ENCODE results near the gene SEPTIN14. TPM values are rescaled to one million over a fixed set of nuclear protein-coding genes. Genes with fewer than 3 reads are reported as not detected.

The SEPTIN14 gene
- not detected in 2 replicates for total RNA-seq

GRCh38 chr7:55862652-55863051 lies at the start of gene SEPTIN14:
SEPTIN14 (minus strand) TSS chr7:55862752; CDS start chr7:55861996, 756 bp downstream.

Small RNA genes lying within 50 kb of the gene (small RNA-seq; reads per million reads assigned to genes)
- gene AC092647.1 (not detected), gene AC092647.2 (not detected), gene RNU6-1126P (not detected)

Other genes starting within 250 kb of the SEPTIN14 start
- gene ZNF713, start 24.7 kb upstream of the SEPTIN14 start, total RNA-seq = 2.9 and 5.1 TPM in 2 replicates
- gene MRPS17, start 89.1 kb upstream of the SEPTIN14 start, total RNA-seq = 17.0 and 20.2 TPM in 2 replicates
- 60.7 and 69.9 TPM in 2 replicates for gene NIPSNAP2, start 101.8 kb upstream of the SEPTIN14 start, total RNA-seq
- gene PSPH, start 188.7 kb upstream of the SEPTIN14 start, total RNA-seq = 33.1 and 40.8 TPM in 2 replicates
- 212 and 247 TPM in 2 replicates for gene CCT6A, start 189.0 kb upstream of the SEPTIN14 start, total RNA-seq
- 135 and 161 TPM in 2 replicates for gene SUMF2, start 201.5 kb upstream of the SEPTIN14 start, total RNA-seq
- 0.19 and 0.33 TPM in 2 replicates for gene PHKG1, start 230.2 kb upstream of the SEPTIN14 start, total RNA-seq
- 323 and 364 TPM in 2 replicates for gene CHCHD2, start 243.7 kb upstream of the SEPTIN14 start, total RNA-seq